Subcutaneous abdominal adipose tissue (tissue), 5 donors: ENCODE data around the gene NXN.
"Not testable (repeated sequence)": the region's sequence is repeated elsewhere in the genome, so short reads cannot be mapped to it uniquely, and the experiment has no call there.

Experiments used
- H3K27ac ChIP-seq: one replicate; pipeline ENCODE4 v1.7.0; 2013; ENCODE audit warnings: low read depth, mild to moderate bottlenecking, inconsistent platforms, low read length, moderate library complexity
- H3K27me3 ChIP-seq, 5 donors: one replicate each; pipeline ENCODE4 v1.7.0; 2013; ENCODE audit warnings: low read length in 5 of 5, inconsistent platforms in 1 of 5; ENCODE audit not compliant: control insufficient read depth in 5 of 5, insufficient read depth in 4 of 5
- H3K36me3 ChIP-seq, 5 donors: one replicate each; pipeline ENCODE4 v1.7.0; 2013; ENCODE audit warnings: low read length in 5 of 5; ENCODE audit not compliant: control insufficient read depth in 5 of 5, insufficient read depth in 5 of 5
- H3K4me1 ChIP-seq, 5 donors: one replicate each; pipeline ENCODE4 v1.7.0; 2013; ENCODE audit warnings: low read length in 5 of 5, mild to moderate bottlenecking in 3 of 5, moderate library complexity in 1 of 5; ENCODE audit not compliant: control insufficient read depth in 5 of 5, insufficient read depth in 5 of 5
- H3K4me3 ChIP-seq, 5 donors: one replicate each; pipeline ENCODE4 v1.7.0; 2013; ENCODE audit warnings: low read length in 5 of 5, low read depth in 1 of 5
- H3K9ac ChIP-seq, 5 donors: one replicate each; pipeline ENCODE4 v1.7.0; 2013; ENCODE audit warnings: low read length in 5 of 5, mild to moderate bottlenecking in 4 of 5, moderate library complexity in 3 of 5
- H3K9me3 ChIP-seq, 5 donors: one replicate each; pipeline ENCODE4 v1.7.0; 2013; ENCODE audit warnings: low read length in 5 of 5; ENCODE audit not compliant: control insufficient read depth in 5 of 5
- donor health status: healthy.
- donor health status: healthy.
- donor health status: healthy.
- donor health status: healthy.
- donor health status: healthy.

NXN gene

DNA sequence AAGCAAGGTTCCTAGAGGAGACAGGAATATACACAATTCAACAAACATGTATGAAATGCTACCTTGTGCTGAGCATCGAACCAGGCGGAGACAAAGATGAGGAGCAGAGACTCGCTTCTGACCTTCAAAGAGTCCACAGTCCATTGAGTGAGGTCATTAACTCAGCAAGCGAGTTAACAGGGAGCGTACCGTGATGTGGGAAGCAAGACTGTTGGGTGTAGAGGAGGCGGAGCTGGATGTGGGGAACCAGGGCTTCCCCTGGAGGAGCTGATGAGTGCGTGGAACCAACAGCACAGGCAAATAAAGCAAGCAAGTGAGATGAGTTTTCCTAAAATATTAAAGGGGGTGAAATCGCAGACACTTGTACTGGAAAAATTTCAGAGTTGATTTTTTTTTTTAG lies 65.0 kb downstream of the NXN start:
- Histone ChIP-seq H3K27ac (peak overlapping the region; percentile 75), H3K36me3 (no peaks in the 10 kb centered on the region), H3K9me3 (no peaks in the 10 kb centered on the region), H3K27me3 (peaks cover 0 to 15% (median 3%) of the 10 kb centered on the region in 5 donors), H3K4me1 (peaks cover 0 to 22% (median 0%) of the 10 kb centered on the region in 5 donors), H3K9ac (no peak overlapping the region), H3K4me3 (no peak overlapping the region)

DNA sequence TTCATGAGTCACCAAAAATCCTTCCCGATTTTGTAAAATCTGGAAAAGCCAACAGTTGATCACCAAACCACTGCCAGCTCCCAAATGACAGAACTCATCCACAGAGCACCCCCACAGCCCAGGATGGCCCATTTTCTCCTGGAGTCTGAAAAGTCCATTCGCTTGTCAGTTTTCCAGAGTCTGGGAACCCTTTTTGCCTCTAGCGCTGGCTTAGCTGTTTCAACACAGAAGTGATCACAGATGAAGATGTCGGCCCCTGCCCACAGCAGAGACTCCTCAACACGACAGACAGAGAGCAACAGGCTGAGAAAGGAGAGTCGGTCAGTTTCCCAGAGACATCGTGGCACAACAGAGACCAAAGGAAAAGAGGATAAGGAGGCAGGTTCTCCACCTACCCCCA lies 66.4 kb downstream of the NXN start:
- Histone ChIP-seq H3K4me1 (peaks cover 0 to 22% (median 0%) of the 10 kb centered on the region in 5 donors), H3K9ac (no peak overlapping the region), H3K27me3 (peaks cover 0 to 17% (median 3%) of the 10 kb centered on the region in 5 donors), H3K9me3 (no peaks in the 10 kb centered on the region), H3K36me3 (no peaks in the 10 kb centered on the region), H3K27ac (no peak overlapping the region), H3K4me3 (no peak overlapping the region)

DNA sequence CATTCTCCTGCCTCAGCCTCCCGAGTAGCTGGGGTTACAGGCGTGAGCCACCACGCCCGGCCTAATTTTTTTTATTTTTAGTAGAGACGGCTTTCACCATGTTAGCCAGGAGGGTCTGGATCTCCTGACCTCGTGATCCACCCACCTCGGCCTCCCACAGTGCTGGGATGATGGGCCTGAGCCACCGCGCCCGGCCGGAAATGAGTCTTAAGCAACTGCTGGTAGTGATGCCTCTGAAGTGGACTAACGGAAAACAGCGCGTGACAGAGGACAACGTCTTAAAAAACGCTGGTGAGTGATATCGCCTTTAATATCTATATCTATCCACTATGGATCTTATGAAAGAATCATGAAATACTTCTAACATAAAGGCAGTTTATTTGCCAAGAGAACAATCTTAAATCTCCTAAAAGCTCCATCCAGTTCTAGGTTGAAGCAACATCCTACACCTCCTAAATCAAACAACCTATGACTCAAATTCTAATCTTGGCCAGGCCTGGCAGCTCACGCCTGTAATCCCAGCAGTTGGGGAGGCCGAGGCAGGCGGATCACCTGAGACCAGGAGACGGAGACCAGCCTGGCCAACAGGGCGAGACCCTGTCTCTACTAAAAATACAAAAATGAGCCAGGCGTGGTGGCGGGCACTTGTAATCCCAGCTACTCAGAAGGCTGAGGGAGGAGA lies 69.8 kb downstream of the NXN start:
- Histone ChIP-seq H3K27me3 (peaks cover 0 to 18% (median 3%) of the 10 kb centered on the region in 5 donors), H3K9ac (no peak overlapping the region), H3K36me3 (no peaks in the 10 kb centered on the region), H3K4me1 (peaks cover 0 to 3% (median 0%) of the 10 kb centered on the region in 5 donors), H3K4me3 (no peak overlapping the region), H3K9me3 (no peaks in the 10 kb centered on the region), H3K27ac (no peak overlapping the region)

DNA sequence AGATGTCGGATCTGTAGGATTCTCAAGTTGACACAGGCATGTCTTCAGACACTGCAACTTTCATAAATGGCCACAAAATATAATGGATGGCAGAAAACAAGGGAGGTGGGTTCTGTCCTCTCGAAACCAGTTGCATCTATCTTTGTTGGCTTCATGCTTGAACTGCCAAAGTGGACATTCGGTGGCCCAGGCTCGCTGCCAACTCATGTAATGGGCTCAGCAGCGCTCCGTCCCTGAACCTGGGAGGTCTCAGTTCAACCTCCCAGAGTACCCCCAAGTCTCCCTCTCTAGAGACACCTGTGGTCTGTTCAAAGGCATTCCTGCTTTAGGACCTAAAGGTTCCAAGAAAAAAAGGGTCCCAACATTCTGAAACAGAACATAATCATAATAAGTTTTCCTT lies 71.9 kb downstream of the NXN start:
- H3K27ac ChIP-seq: no peak overlapping the region
- no peaks in the 10 kb centered on the region for H3K36me3 ChIP-seq
- no peak overlapping the region for H3K4me3 ChIP-seq
- H3K9ac ChIP-seq: no peak overlapping the region
- peaks cover 0 to 22% (median 8%) of the 10 kb centered on the region in 5 donors for H3K27me3 ChIP-seq
- no peaks in the 10 kb centered on the region for H3K9me3 ChIP-seq
- peaks cover 0 to 3% (median 0%) of the 10 kb centered on the region in 5 donors for H3K4me1 ChIP-seq

DNA sequence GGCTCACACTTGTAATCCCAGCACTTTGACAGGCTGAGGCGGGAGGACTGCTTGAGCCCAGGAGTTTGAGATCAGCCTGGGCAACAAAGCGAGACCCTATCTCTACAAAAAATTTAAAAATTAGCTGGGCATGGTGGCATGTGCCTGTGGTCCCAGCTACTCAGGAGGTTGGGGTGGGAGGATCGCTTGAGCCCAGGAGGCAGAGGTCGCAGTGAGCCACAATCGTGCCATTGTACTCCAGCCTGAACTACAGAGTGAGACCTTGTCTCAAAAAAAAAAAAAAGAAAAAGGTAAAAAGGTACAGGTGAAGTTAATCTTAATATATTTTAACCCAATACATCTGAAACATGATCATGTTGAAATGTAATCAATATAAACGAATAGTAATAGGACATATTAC lies 73.9 kb downstream of the NXN start:
- H3K4me3 ChIP-seq, H3K9ac ChIP-seq, H3K36me3 ChIP-seq, H3K27ac ChIP-seq, H3K9me3 ChIP-seq: not testable (repeated sequence)
- Histone ChIP-seq H3K27me3 (peaks cover 0 to 18% (median 11%) of the 10 kb centered on the region in 5 donors), H3K4me1 (peaks cover 10 to 20% (median 14%) of the 10 kb centered on the region in 5 donors)

DNA sequence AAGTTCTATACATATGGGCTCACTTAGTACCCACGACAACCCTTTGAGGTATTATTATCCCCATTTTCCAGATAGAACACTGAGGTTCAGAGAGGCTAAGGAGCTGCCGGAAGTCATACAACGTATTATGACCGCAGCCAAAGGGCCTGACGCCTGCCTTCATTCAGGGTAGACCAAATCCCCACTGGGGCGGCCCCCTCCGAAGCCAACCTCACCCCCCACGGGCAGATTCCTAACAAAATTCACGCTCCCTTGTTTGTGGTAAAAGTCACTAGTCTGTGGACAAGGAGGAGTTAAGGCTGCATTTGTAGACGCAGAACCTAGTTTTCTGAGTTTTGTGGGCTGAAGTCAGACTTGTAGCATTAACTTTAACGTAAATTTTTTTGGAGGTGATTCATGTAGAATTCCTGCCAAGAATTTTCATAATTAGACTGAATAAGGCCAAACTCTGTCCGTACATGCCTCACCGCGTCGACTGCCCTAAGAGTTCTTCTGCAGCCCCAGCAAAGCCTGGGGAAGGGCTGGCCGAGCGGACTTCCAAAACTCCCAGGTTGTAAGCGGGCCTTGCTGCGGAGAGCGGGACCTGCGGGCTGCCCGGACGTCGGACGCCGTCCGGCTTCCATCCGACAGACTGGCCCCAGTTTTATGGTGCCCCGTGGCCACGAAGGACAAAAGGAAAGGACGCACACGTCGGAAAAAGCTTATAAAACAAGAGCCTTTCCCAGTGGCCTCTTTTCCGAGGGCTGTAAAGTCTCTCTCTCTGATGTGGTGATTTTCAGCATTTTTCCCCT lies 75.7 kb downstream of the NXN start:
- Histone ChIP-seq H3K4me1 (peaks cover 11 to 27% (median 18%) of the 10 kb centered on the region in 5 donors), H3K9me3 (no peaks in the 10 kb centered on the region), H3K36me3 (no peaks in the 10 kb centered on the region), H3K27ac (no peak overlapping the region), H3K27me3 (peaks cover 0 to 15% (median 11%) of the 10 kb centered on the region in 5 donors), H3K4me3 (no peak overlapping the region), H3K9ac (no peak overlapping the region)

GRCh38 chr17:902463-902862 lies 77.1 kb downstream of the NXN start:
- H3K36me3 ChIP-seq: no peaks in the 10 kb centered on the region
- H3K27ac ChIP-seq: no peak overlapping the region
- no peak overlapping the region for H3K9ac ChIP-seq
- H3K9me3 ChIP-seq: no peaks in the 10 kb centered on the region
- H3K27me3 ChIP-seq: peaks cover 0 to 14% (median 8%) of the 10 kb centered on the region in 5 donors
- H3K4me1 ChIP-seq: peaks cover 11 to 29% (median 18%) of the 10 kb centered on the region in 5 donors
- H3K4me3 ChIP-seq: no peak overlapping the region

DNA sequence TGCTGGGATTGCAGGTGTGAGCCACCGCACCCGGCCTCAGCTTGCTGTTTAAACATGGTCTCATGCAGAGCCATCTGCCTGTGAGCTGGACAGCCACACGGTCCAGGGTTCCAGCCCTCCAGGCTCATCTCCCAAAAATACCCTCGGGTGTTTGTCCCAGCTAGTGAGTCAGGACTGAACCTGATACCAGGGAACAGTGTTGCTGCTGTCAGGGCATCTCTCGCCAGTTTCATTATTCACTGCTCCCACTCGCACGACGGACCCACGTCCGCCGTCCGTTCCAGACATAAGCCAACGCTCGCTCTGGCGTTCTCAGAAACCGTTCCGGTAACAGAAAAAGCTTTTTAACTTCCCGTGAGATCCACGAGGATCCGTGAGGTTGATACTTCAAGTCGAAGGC lies 77.6 kb downstream of the NXN start:
- Histone ChIP-seq H3K4me3 (no peak overlapping the region), H3K27me3 (peaks cover 2 to 16% (median 9%) of the 10 kb centered on the region in 5 donors), H3K4me1 (peaks cover 14 to 34% (median 22%) of the 10 kb centered on the region in 5 donors), H3K36me3 (no peaks in the 10 kb centered on the region), H3K9me3 (no peaks in the 10 kb centered on the region), H3K27ac (peak overlapping the region; percentile 35), H3K9ac (no peak overlapping the region)

DNA sequence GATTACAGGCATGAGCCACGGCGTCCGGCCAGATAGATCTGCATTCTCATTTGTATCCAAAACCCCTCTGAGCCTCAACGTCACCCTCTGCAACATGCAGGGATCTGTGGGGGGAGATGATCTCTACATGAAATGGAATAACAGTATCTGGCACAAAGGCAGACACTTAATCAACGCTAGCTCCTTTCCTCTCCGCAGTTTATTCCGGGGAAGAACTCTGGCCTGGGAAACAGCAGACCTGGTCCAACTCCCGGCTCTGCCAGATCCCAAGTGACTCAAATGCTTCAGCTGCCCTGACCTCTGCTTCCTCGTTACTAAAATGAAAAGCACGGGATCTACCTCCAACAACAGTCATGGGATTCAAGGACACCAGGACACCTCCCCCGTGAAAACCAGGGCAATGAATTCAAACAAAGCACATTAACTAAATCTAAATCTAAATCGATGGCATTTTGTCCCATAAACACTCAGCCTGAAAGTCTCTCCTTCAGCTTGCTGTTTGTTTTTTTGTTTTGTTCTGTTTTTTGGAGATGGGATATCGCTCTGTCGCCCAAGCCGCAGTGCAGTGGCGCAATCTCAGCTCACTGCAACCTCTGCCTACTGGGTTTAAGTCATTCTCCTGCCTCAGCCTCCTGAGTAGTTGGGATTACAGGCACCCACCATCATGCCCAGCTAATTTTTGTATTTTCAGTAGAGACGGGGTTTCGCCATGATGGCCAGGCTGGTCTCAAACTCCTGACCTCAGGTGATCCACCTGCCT lies 78.2 kb downstream of the NXN start:
- Histone ChIP-seq H3K4me3 (peak overlapping the region in 3 of 5 donors; percentile 3 to 55 (median 41)), H3K9me3 (no peaks in the 10 kb centered on the region), H3K4me1 (peaks cover 17 to 39% (median 28%) of the 10 kb centered on the region in 5 donors), H3K27ac (peak overlapping the region; percentile 35), H3K9ac (peak overlapping the region in 1 of 5 donors; percentile 41), H3K36me3 (no peaks in the 10 kb centered on the region), H3K27me3 (peaks cover 2 to 19% (median 10%) of the 10 kb centered on the region in 5 donors)
